GM12878 (cell line): ENCODE results near the gene THOC6. TPM values are rescaled to one million over a fixed set of nuclear protein-coding genes. Genes with fewer than 3 reads are reported as not detected.

Experiments used
- ATAC-seq: fragments of 200-7000 bp; cut with Tn5 transposase; 3 replicates; pipeline ENCODE4 v1.9.1; 2020; ENCODE audit warnings: mild to moderate bottlenecking, moderate library complexity
- BruUV-seq: library from RNA; stranded (reverse); fragments of 400-500 nt; replicated peaks from 2 replicates; lab custom pipeline; 2021; lab: Mats Ljungman, UMichigan
- CTCF ChIA-PET: fragments of 300-600 bp; sonication (Branson Sonifier 250); formaldehyde crosslinking; extraction: SDS; loops from one replicate; lab custom pipeline; 2021; ENCODE audit warnings: inconsistent platforms; lab: Yijun Ruan, JAX
- POLR2A ChIA-PET: fragments of 350-600 bp; formaldehyde crosslinking; extraction: SDS; loops from one replicate; lab custom pipeline; 2021; ENCODE audit warnings: inconsistent platforms; lab: Charles Lee
- RAD21 ChIA-PET: fragments of 300-600 bp; sonication (Branson Sonifier 250); formaldehyde crosslinking; loops from one replicate; lab custom pipeline; 2023; ENCODE audit warnings: antibody characterized with exemption; ENCODE audit not compliant: unreplicated experiment; lab: Charles Lee
- SMC1A ChIA-PET: fragments of 300-600 bp; sonication (Branson Sonifier 250); formaldehyde crosslinking; loops from one replicate; lab custom pipeline; 2023; ENCODE audit not compliant: unreplicated experiment, uncharacterized antibody; lab: Charles Lee
- DNase-seq: peaks from one replicate; pipeline ENCODE4 v3.0.0-alpha.2; 2011; ENCODE audit warnings: low read depth, low spot score
- FAIRE-seq: peaks from 3 replicates; lab custom pipeline; 2011; peaks lifted over from hg19 to GRCh38; lab: Jason Lieb, UNC
- H2AFZ ChIP-seq: 2 replicates; pipeline ENCODE4 v1.6.0; 2011; ENCODE audit warnings: low read depth, low read length, control low read depth; ENCODE audit not compliant: control insufficient read depth
- H3K27ac ChIP-seq: 2 replicates; pipeline ENCODE4 v1.5.1; 2011; ENCODE audit warnings: control low read depth; ENCODE audit not compliant: control insufficient read depth, insufficient read depth
- H3K27me3 ChIP-seq, 2 experiments: replicated peaks in 1 of 2; 2 replicates each; pipeline versions ENCODE4 v1.6.0 to v1.6.1; 2011; ENCODE audit warnings: low read length in 1 of 2; ENCODE audit not compliant: control insufficient read depth in 2 of 2, insufficient read depth in 2 of 2
- H3K36me3 ChIP-seq, 2 experiments: 2 replicates each; pipeline ENCODE4 v1.5.1; 2011; ENCODE audit warnings: low read length in 1 of 2; ENCODE audit not compliant: control insufficient read depth in 2 of 2, insufficient read depth in 2 of 2
- H3K4me1 ChIP-seq: 2 replicates; pipeline ENCODE4 v1.6.1; 2011; ENCODE audit warnings: mild to moderate bottlenecking, low read length, moderate library complexity, mixed read lengths; ENCODE audit not compliant: control insufficient read depth, insufficient read depth
- H3K4me2 ChIP-seq: 2 replicates; pipeline ENCODE4 v1.6.0; 2011; ENCODE audit warnings: control low read depth; ENCODE audit not compliant: control insufficient read depth, insufficient read depth
- H3K4me3 ChIP-seq: fragments of 200-600 bp; sonication (generic); 2 replicates; pipeline ENCODE4 v1.5.1; 2016
- H3K79me2 ChIP-seq: 2 replicates; pipeline ENCODE4 v1.6.0; 2011; ENCODE audit warnings: low read length; ENCODE audit not compliant: control insufficient read depth, insufficient read depth
- H3K9ac ChIP-seq: 2 replicates; pipeline ENCODE4 v1.8.0; 2011; ENCODE audit warnings: low read length, control low read depth, mixed read lengths; ENCODE audit not compliant: control insufficient read depth, insufficient read depth
- H3K9me3 ChIP-seq: replicated peaks from 3 replicates; pipeline ENCODE4 v1.5.1; 2011; ENCODE audit warnings: mild to moderate bottlenecking, low read length; ENCODE audit not compliant: control insufficient read depth, insufficient read depth
- H4K20me1 ChIP-seq: 2 replicates; pipeline ENCODE4 v1.6.0; 2011; ENCODE audit not compliant: control insufficient read depth, insufficient read depth
- IKZF1 ChIP-seq: fragments of 450-650 bp; conservative IDR thresholded peaks from 2 replicates; pipeline ENCODE4 v1.6.1; 2017; ENCODE audit warnings: antibody characterized with exemption, mild to moderate bottlenecking
- NBN ChIP-seq: fragments of 450-650 bp; IDR thresholded peaks from 2 replicates; pipeline ENCODE4 v1.6.1; 2016
- NR2C2 ChIP-seq: IDR thresholded peaks from 2 replicates; pipeline ENCODE4 v1.6.1; 2011; ENCODE audit warnings: borderline replicate concordance, low read depth; ENCODE audit not compliant: control insufficient read depth, insufficient read length
- TARDBP ChIP-seq: IDR thresholded peaks from 2 replicates; pipeline ENCODE4 v1.6.1; 2016; ENCODE audit warnings: borderline replicate concordance
- YBX1 ChIP-seq: fragments of 450-650 bp; IDR thresholded peaks from 2 replicates; pipeline ENCODE4 v1.6.1; 2016; ENCODE audit warnings: antibody characterized with exemption
- ZZZ3 ChIP-seq: IDR thresholded peaks from 2 replicates; pipeline ENCODE4 v1.6.1; 2011; ENCODE audit warnings: low read depth; ENCODE audit not compliant: control insufficient read depth, insufficient read length
- WGBS: methylation state at CpG from one replicate; pipeline ENCODE4 v1.1.6; 2016; ENCODE audit warnings: low lambda C conversion rate; ENCODE audit not compliant: insufficient replicate concordance, insufficient coverage; ENCODE audit errors: missing lambda C conversion rate; 5-methylcytosine and 5-hydroxymethylcytosine counted together
- in situ Hi-C: fragments of 300-500 bp; cut with MboI; formaldehyde crosslinking; loops from 9 replicates; pipeline ENCODE4 v1.14.3; 2018; ENCODE audit warnings: mixed read lengths
- intact Hi-C: fragments of 100-400 bp; cut with micrococcal nuclease; formaldehyde crosslinking; loops from one replicate; pipeline ENCODE4 v1.14.2; 2022; ENCODE audit not compliant: unreplicated experiment
- polyA plus RNA-seq, 11 experiments: library from polyadenylated mRNA; depleted of rRNA in 4 of 11; unstranded in 6 of 11; stranded (reverse) in 5 of 11; fragments of >200 nt; fragmentation: Nextera tagmentation in 4 of 11; fragmentation: Illumina TruSeq in 1 of 11; extraction: Ambion mirVana in 4 of 11; extraction: Trizol in 1 of 11; gene quantifications; 1 replicate in 1 of 11; 2 replicates in 10 of 11; pipeline versions ENCODE4 v1.2.1 to v1.2.3, GENCODE V29; 2011 to 2016; ENCODE audit warnings: inconsistent platforms in 2 of 11, missing spikeins in 2 of 11, low read depth in 1 of 11
- small RNA-seq: library from RNA; depleted of rRNA; stranded (forward); fragments of <200 nt; gene quantifications from one replicate; pipeline ENCODE3, GENCODE V24; 2014
- total RNA-seq, 4 experiments: library from RNA; depleted of rRNA in 3 of 4; stranded (reverse); fragments of >200 nt in 3 of 4; fragmentation: Illumina TruSeq in 1 of 4; extraction: Trizol in 1 of 4; gene quantifications; 2 replicates each; pipeline versions ENCODE4 v1.2.1 to v1.2.3, GENCODE V29; 2013 to 2021
- TF ChIP-seq, protein P1 (sequence below), 3 experiments: IDR thresholded peaks in 2 of 3; conservative IDR thresholded peaks in 1 of 3; 2 replicates each; pipeline ENCODE4 v1.5.1; 2011; ENCODE audit warnings: low read depth in 3 of 3, low read length in 3 of 3, mild to moderate bottlenecking in 3 of 3, control low read depth in 2 of 3, moderate library complexity in 2 of 3, inconsistent platforms in 1 of 3, mixed read lengths in 1 of 3; ENCODE audit not compliant: control insufficient read depth in 2 of 3, insufficient read depth in 1 of 3; ENCODE audit errors: extremely low read depth in 1 of 3

The THOC6 gene
- total and polyA plus RNA-seq, 10 of the 15 experiments (the other 5 are each of a cell fraction or from before 2014, with no cell fraction given) = 1.0 to 54.4 (median 27.9) TPM

DNA sequence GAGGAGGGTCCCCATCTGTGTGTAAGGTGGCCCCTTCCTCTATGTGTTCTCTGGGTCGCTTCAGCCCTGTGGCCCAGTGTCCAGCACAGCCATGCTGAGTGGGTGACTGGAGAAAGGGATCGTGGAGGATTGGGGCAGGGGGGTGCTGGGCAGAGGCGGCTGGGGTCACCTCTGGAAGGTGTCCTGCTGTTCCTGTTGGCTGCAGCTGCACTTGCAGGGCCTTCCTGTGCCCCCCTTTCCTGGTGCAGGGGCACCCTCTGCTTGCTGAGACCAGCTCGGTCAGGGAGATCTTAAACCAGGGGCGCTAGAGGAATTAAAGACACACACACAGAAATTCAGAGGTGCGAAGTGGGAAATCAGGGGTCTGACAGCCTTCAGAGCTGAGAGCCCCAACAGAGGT, 52.7 kb downstream of the THOC6 start:
- no peaks in the 10 kb centered on the region for H3K36me3 ChIP-seq
- H4K20me1 ChIP-seq = no peaks in the 10 kb centered on the region
- no peaks in the 10 kb centered on the region for H3K79me2 ChIP-seq
- ChIA-PET POLR2A (interaction anchor here (0.6 to 4.4 kb wide), 6 partner anchors 11 to 60 kb away, joined by 3 to 38 read pairs (median 4); partner anchors contain the start of genes IL32 and ZNF213), CTCF (interaction anchor here (0.6 to 6.0 kb wide), 12 partner anchors 11 to 55 kb away, joined by 3 to 42 read pairs (median 10); partner anchors contain the start of gene IL32), RAD21 (interaction anchor here (1.1 to 3.5 kb wide), 4 partner anchors 10 to 17 kb away, joined by 3 to 14 read pairs (median 6); partner anchors contain the start of gene IL32), SMC1A (interaction anchor here (1.0 to 6.1 kb wide), 9 partner anchors 9 to 55 kb away, joined by 3 to 52 read pairs (median 4); partner anchors contain the start of gene IL32)
- H3K27ac ChIP-seq = peak overlapping the region; percentile 88
- ATAC-seq (peak; percentile 26), FAIRE-seq (no peak), DNase-seq (no peak)
- H3K4me2 ChIP-seq = peak overlapping the region; percentile 68
- H3K9me3 ChIP-seq = peaks cover 10% of the 10 kb centered on the region
- H3K27me3 ChIP-seq = no peaks in the 10 kb centered on the region
- in situ Hi-C loops (no loop called here), intact Hi-C loops (loop anchor here (2.0 kb wide), 1 partner anchor 24 kb away; no protein-coding TSS in a partner anchor)
- WGBS = 32% methylated on average over 6 of the region's 6 CpGs
- BruUV-seq = TSS peak; percentile 82
- H3K9ac ChIP-seq = peak overlapping the region; percentile 45; the same call in 1 of the 2 replicates
- H2AFZ ChIP-seq = peak overlapping the region; percentile 30
- H3K4me3 ChIP-seq = peak overlapping the region; percentile 28; the same call in 1 of the 2 replicates
- peaks cover 45% of the 10 kb centered on the region for H3K4me1 ChIP-seq
- TF ChIP-seq NBN = 0 out of 2 replicates have a peak, but pooled peaks have one; percentile 14
- no peak for TF ChIP-seq YBX1
- TF ChIP-seq IKZF1 = no peak; the same call in 1 of the 2 replicates
- no peak for TF ChIP-seq ZZZ3
- no peak for TF ChIP-seq NR2C2
- no peak for TF ChIP-seq TARDBP
- TF ChIP-seq, protein P1, sequence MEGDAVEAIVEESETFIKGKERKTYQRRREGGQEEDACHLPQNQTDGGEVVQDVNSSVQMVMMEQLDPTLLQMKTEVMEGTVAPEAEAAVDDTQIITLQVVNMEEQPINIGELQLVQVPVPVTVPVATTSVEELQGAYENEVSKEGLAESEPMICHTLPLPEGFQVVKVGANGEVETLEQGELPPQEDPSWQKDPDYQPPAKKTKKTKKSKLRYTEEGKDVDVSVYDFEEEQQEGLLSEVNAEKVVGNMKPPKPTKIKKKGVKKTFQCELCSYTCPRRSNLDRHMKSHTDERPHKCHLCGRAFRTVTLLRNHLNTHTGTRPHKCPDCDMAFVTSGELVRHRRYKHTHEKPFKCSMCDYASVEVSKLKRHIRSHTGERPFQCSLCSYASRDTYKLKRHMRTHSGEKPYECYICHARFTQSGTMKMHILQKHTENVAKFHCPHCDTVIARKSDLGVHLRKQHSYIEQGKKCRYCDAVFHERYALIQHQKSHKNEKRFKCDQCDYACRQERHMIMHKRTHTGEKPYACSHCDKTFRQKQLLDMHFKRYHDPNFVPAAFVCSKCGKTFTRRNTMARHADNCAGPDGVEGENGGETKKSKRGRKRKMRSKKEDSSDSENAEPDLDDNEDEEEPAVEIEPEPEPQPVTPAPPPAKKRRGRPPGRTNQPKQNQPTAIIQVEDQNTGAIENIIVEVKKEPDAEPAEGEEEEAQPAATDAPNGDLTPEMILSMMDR (IDR thresholded peaks at IDR 0.05 in 2 of 3, conservative IDR thresholded peaks at IDR 0.05 in 1 of 3; ENCODE audit: control insufficient read depth in 2 of 3, extremely low read depth in 1 of 3, insufficient read depth in 1 of 3, low read depth in 3 of 3, low read length in 3 of 3) = peak in 1 of 3 experiments; percentile 8; a peak in 1 of 6 replicates

Small RNAs within 50 kb of the gene (small RNA-seq; reads per million reads assigned to genes)
- gene LINC00514 = not detected

Other genes with a start within 250 kb of the THOC6 start
Only the 7 nearest of the 24 such genes appear.
- gene CLDN9, start 11.1 kb upstream of the THOC6 start, total RNA-seq (2014; rRNA removed) = not detected in 2 replicates
- not detected in 2 replicates for gene CLDN9, start 11.1 kb upstream of the THOC6 start, total RNA-seq (2014; rRNA removed; fragmentation: Illumina TruSeq; extraction: Trizol)
- gene CLDN9, start 11.1 kb upstream of the THOC6 start, total RNA-seq (2021) = not detected in 2 replicates
- gene CLDN9, start 11.1 kb upstream of the THOC6 start, polyA plus RNA-seq (2011; rRNA removed) = not detected in 2 replicates
- gene CLDN9, start 11.1 kb upstream of the THOC6 start, polyA plus RNA-seq (2014; fragmentation: Illumina TruSeq; extraction: Trizol) = not detected in 2 replicates
- gene CLDN9, start 11.1 kb upstream of the THOC6 start, polyA plus RNA-seq (2014; fragmentation: Nextera tagmentation; extraction: Ambion mirVana) = not detected
- not detected in 2 replicates for gene CLDN9, start 11.1 kb upstream of the THOC6 start, polyA plus RNA-seq (2014; rRNA removed)
- gene CLDN9, start 11.1 kb upstream of the THOC6 start, polyA plus RNA-seq (2016; fragmentation: Nextera tagmentation; extraction: Ambion mirVana) = not detected
- not detected in 2 replicates for gene CLDN6, start 5.9 kb upstream of the THOC6 start, total RNA-seq (2014; rRNA removed)
- gene CLDN6, start 5.9 kb upstream of the THOC6 start, total RNA-seq (2014; rRNA removed; fragmentation: Illumina TruSeq; extraction: Trizol) = not detected in 2 replicates
- 0.26 and 0.61 TPM in 2 replicates for gene CLDN6, start 5.9 kb upstream of the THOC6 start, total RNA-seq (2021)
- not detected in 2 replicates for gene CLDN6, start 5.9 kb upstream of the THOC6 start, polyA plus RNA-seq (2011; rRNA removed)
- gene CLDN6, start 5.9 kb upstream of the THOC6 start, polyA plus RNA-seq (2014; fragmentation: Illumina TruSeq; extraction: Trizol) = not detected in 2 replicates
- gene CLDN6, start 5.9 kb upstream of the THOC6 start, polyA plus RNA-seq (2014; fragmentation: Nextera tagmentation; extraction: Ambion mirVana) = not detected
- gene CLDN6, start 5.9 kb upstream of the THOC6 start, polyA plus RNA-seq (2014; rRNA removed) = not detected in 2 replicates
- gene CLDN6, start 5.9 kb upstream of the THOC6 start, polyA plus RNA-seq (2016; fragmentation: Nextera tagmentation; extraction: Ambion mirVana) = under 1 TPM; 0.15 to 0.23 TPM
- 0.44 and 1.4 TPM in 2 replicates for gene TNFRSF12A, start 3.7 kb upstream of the THOC6 start, total RNA-seq (2014; rRNA removed)
- gene TNFRSF12A, start 3.7 kb upstream of the THOC6 start, total RNA-seq (2014; rRNA removed; fragmentation: Illumina TruSeq; extraction: Trizol) = 0.28 and 0.67 TPM in 2 replicates
- 0.58 and 0.90 TPM in 2 replicates for gene TNFRSF12A, start 3.7 kb upstream of the THOC6 start, total RNA-seq (2021)
- gene TNFRSF12A, start 3.7 kb upstream of the THOC6 start, polyA plus RNA-seq (2011; rRNA removed) = 0.62 and 1.0 TPM in 2 replicates
- gene TNFRSF12A, start 3.7 kb upstream of the THOC6 start, polyA plus RNA-seq (2014; fragmentation: Illumina TruSeq; extraction: Trizol) = 0.35 TPM in 1 of 2 replicates, not detected in the other
- gene TNFRSF12A, start 3.7 kb upstream of the THOC6 start, polyA plus RNA-seq (2014; fragmentation: Nextera tagmentation; extraction: Ambion mirVana) = not detected
- gene TNFRSF12A, start 3.7 kb upstream of the THOC6 start, polyA plus RNA-seq (2014; rRNA removed) = 0.67 and 1.7 TPM in 2 replicates
- gene TNFRSF12A, start 3.7 kb upstream of the THOC6 start, polyA plus RNA-seq (2016; fragmentation: Nextera tagmentation; extraction: Ambion mirVana) = 1 to 10 TPM; 1.5 TPM
- gene HCFC1R1, start 93 bp upstream of the THOC6 start, total RNA-seq (2014; rRNA removed) = 35.9 and 40.7 TPM in 2 replicates
- gene HCFC1R1, start 93 bp upstream of the THOC6 start, total RNA-seq (2014; rRNA removed; fragmentation: Illumina TruSeq; extraction: Trizol) = 13.7 and 14.6 TPM in 2 replicates
- gene HCFC1R1, start 93 bp upstream of the THOC6 start, total RNA-seq (2021) = 26.6 and 31.7 TPM in 2 replicates
- gene HCFC1R1, start 93 bp upstream of the THOC6 start, polyA plus RNA-seq (2011; rRNA removed) = 6.8 and 14.3 TPM in 2 replicates
- 4.8 and 11.5 TPM in 2 replicates for gene HCFC1R1, start 93 bp upstream of the THOC6 start, polyA plus RNA-seq (2014; fragmentation: Illumina TruSeq; extraction: Trizol)
- 10 to 100 TPM in 1 of 2 experiments, 1 to 10 TPM in 1; 2.8 to 10.2 TPM for gene HCFC1R1, start 93 bp upstream of the THOC6 start, polyA plus RNA-seq (2014; fragmentation: Nextera tagmentation; extraction: Ambion mirVana)
- 41.9 and 48.1 TPM in 2 replicates for gene HCFC1R1, start 93 bp upstream of the THOC6 start, polyA plus RNA-seq (2014; rRNA removed)
- gene HCFC1R1, start 93 bp upstream of the THOC6 start, polyA plus RNA-seq (2016; fragmentation: Nextera tagmentation; extraction: Ambion mirVana) = 10 to 100 TPM; 31.4 to 42.5 TPM
- gene BICDL2, start 12.9 kb downstream of the THOC6 start, total RNA-seq (2014; rRNA removed) = not detected in 2 replicates
- gene BICDL2, start 12.9 kb downstream of the THOC6 start, total RNA-seq (2014; rRNA removed; fragmentation: Illumina TruSeq; extraction: Trizol) = not detected in 2 replicates
- gene BICDL2, start 12.9 kb downstream of the THOC6 start, total RNA-seq (2021) = not detected in 2 replicates
- not detected in 2 replicates for gene BICDL2, start 12.9 kb downstream of the THOC6 start, polyA plus RNA-seq (2011; rRNA removed)
- not detected in 2 replicates for gene BICDL2, start 12.9 kb downstream of the THOC6 start, polyA plus RNA-seq (2014; fragmentation: Illumina TruSeq; extraction: Trizol)
- gene BICDL2, start 12.9 kb downstream of the THOC6 start, polyA plus RNA-seq (2014; fragmentation: Nextera tagmentation; extraction: Ambion mirVana) = not detected
- not detected in 2 replicates for gene BICDL2, start 12.9 kb downstream of the THOC6 start, polyA plus RNA-seq (2014; rRNA removed)
- not detected for gene BICDL2, start 12.9 kb downstream of the THOC6 start, polyA plus RNA-seq (2016; fragmentation: Nextera tagmentation; extraction: Ambion mirVana)
- gene MMP25, start 22.5 kb downstream of the THOC6 start, total RNA-seq (2014; rRNA removed) = 0.11 and 0.33 TPM in 2 replicates
- 0.18 and 0.31 TPM in 2 replicates for gene MMP25, start 22.5 kb downstream of the THOC6 start, total RNA-seq (2014; rRNA removed; fragmentation: Illumina TruSeq; extraction: Trizol)
- 0.31 and 0.35 TPM in 2 replicates for gene MMP25, start 22.5 kb downstream of the THOC6 start, total RNA-seq (2021)
- gene MMP25, start 22.5 kb downstream of the THOC6 start, polyA plus RNA-seq (2011; rRNA removed) = 0.01 and 0.03 TPM in 2 replicates
- gene MMP25, start 22.5 kb downstream of the THOC6 start, polyA plus RNA-seq (2014; fragmentation: Illumina TruSeq; extraction: Trizol) = 0.06 TPM in 1 of 2 replicates, not detected in the other
- gene MMP25, start 22.5 kb downstream of the THOC6 start, polyA plus RNA-seq (2014; fragmentation: Nextera tagmentation; extraction: Ambion mirVana) = under 1 TPM in 1 of 2 experiments, not detected in 1; 0.04 TPM
- gene MMP25, start 22.5 kb downstream of the THOC6 start, polyA plus RNA-seq (2014; rRNA removed) = 0.35 and 0.39 TPM in 2 replicates
- gene MMP25, start 22.5 kb downstream of the THOC6 start, polyA plus RNA-seq (2016; fragmentation: Nextera tagmentation; extraction: Ambion mirVana) = under 1 TPM; 0.13 to 0.36 TPM
- gene IL32, start 41.6 kb downstream of the THOC6 start, total RNA-seq (2014; rRNA removed) = 61.5 and 70.0 TPM in 2 replicates
- gene IL32, start 41.6 kb downstream of the THOC6 start, total RNA-seq (2014; rRNA removed; fragmentation: Illumina TruSeq; extraction: Trizol) = 25.8 and 27.0 TPM in 2 replicates
- gene IL32, start 41.6 kb downstream of the THOC6 start, total RNA-seq (2021) = 69.5 and 72.6 TPM in 2 replicates
- gene IL32, start 41.6 kb downstream of the THOC6 start, polyA plus RNA-seq (2011; rRNA removed) = 92.5 and 122 TPM in 2 replicates
- gene IL32, start 41.6 kb downstream of the THOC6 start, polyA plus RNA-seq (2014; fragmentation: Illumina TruSeq; extraction: Trizol) = 30.5 and 54.4 TPM in 2 replicates
- gene IL32, start 41.6 kb downstream of the THOC6 start, polyA plus RNA-seq (2014; fragmentation: Nextera tagmentation; extraction: Ambion mirVana) = 10 to 100 TPM; 44.8 to 49.3 TPM
- 74.1 and 82.0 TPM in 2 replicates for gene IL32, start 41.6 kb downstream of the THOC6 start, polyA plus RNA-seq (2014; rRNA removed)
- 10 to 100 TPM; 51.1 to 57.2 TPM for gene IL32, start 41.6 kb downstream of the THOC6 start, polyA plus RNA-seq (2016; fragmentation: Nextera tagmentation; extraction: Ambion mirVana)